HEK293 (cell line): ENCODE measurements around the gene MLLT1.

Source experiments
- HOXD13 ChIP-seq: sonication (generic); formaldehyde crosslinking; IDR thresholded peaks from 2 replicates; pipeline ENCODE4 v1.8.0; 2022; ENCODE audit warnings: missing genetic modification reagents, borderline replicate concordance
- MEIS1 ChIP-seq: sonication (generic); formaldehyde crosslinking; IDR thresholded peaks from 2 replicates; pipeline ENCODE4 v1.8.1; 2022; ENCODE audit warnings: missing genetic modification reagents, mild to moderate bottlenecking, borderline replicate concordance
- TRIM28 ChIP-seq: IDR thresholded peaks from 2 replicates; pipeline ENCODE4 v1.6.1; 2011; ENCODE audit warnings: low read length, control low read depth, borderline replicate concordance
- WT1 ChIP-seq: fragments of 450-650 bp; formaldehyde crosslinking; IDR thresholded peaks from 2 replicates; pipeline ENCODE4 v1.5.1; 2016; ENCODE audit warnings: missing biosample characterization, missing genetic modification characterization
- ZFP3 ChIP-seq: fragments of 450-650 bp; formaldehyde crosslinking; IDR thresholded peaks from 2 replicates; pipeline ENCODE4 v1.5.1; 2016; ENCODE audit warnings: low read depth, missing biosample characterization, missing genetic modification characterization
- ZNF121 ChIP-seq: fragments of 450-650 bp; formaldehyde crosslinking; IDR thresholded peaks from 2 replicates; pipeline ENCODE4 v1.5.1; 2016; ENCODE audit warnings: missing biosample characterization, missing genetic modification characterization
- ZNF174 ChIP-seq: fragments of 450-650 bp; formaldehyde crosslinking; IDR thresholded peaks from 2 replicates; pipeline ENCODE4 v1.5.0; 2017; ENCODE audit warnings: missing biosample characterization, mild to moderate bottlenecking, missing genetic modification characterization
- ZNF2 ChIP-seq: fragments of 450-650 bp; formaldehyde crosslinking; IDR thresholded peaks from 2 replicates; pipeline ENCODE4 v1.5.1; 2016; ENCODE audit warnings: missing biosample characterization, missing genetic modification characterization
- ZNF221 ChIP-seq: fragments of 450-650 bp; formaldehyde crosslinking; IDR thresholded peaks from 2 replicates; pipeline ENCODE4 v1.5.1; 2017; ENCODE audit warnings: missing biosample characterization, missing genetic modification characterization, borderline replicate concordance
- ZNF341 ChIP-seq: fragments of 450-650 bp; formaldehyde crosslinking; IDR thresholded peaks from 2 replicates; pipeline ENCODE4; 2016; ENCODE audit warnings: low read depth, missing biosample characterization, missing genetic modification characterization
- ZNF350 ChIP-seq: fragments of 450-650 bp; formaldehyde crosslinking; IDR thresholded peaks from 2 replicates; pipeline ENCODE4 v1.5.0; 2017; ENCODE audit warnings: missing biosample characterization, mild to moderate bottlenecking, missing genetic modification characterization
- ZNF404 ChIP-seq: fragments of 450-650 bp; formaldehyde crosslinking; IDR thresholded peaks from 2 replicates; pipeline ENCODE4 v1.5.1; 2017; ENCODE audit warnings: missing biosample characterization, missing genetic modification characterization
- ZNF433 ChIP-seq: fragments of 450-650 bp; formaldehyde crosslinking; IDR thresholded peaks from 2 replicates; pipeline ENCODE4 v1.5.1; 2016; ENCODE audit warnings: missing biosample characterization, missing genetic modification characterization, low read depth
- ZNF585B ChIP-seq: fragments of 450-650 bp; formaldehyde crosslinking; IDR thresholded peaks from 2 replicates; pipeline ENCODE4 v1.5.1; 2016; ENCODE audit warnings: missing biosample characterization, missing genetic modification characterization
- ZNF621 ChIP-seq: fragments of 450-650 bp; formaldehyde crosslinking; IDR thresholded peaks from 2 replicates; pipeline ENCODE4 v1.5.1; 2017; ENCODE audit warnings: missing biosample characterization, missing genetic modification characterization
- ZNF654 ChIP-seq: fragments of 450-650 bp; formaldehyde crosslinking; IDR thresholded peaks from 2 replicates; pipeline ENCODE4 v1.5.1; 2016; ENCODE audit warnings: low read depth, missing biosample characterization, missing genetic modification characterization
- ZNF747 ChIP-seq: fragments of 450-650 bp; formaldehyde crosslinking; IDR thresholded peaks from 2 replicates; pipeline ENCODE4 v1.5.1; 2016; ENCODE audit warnings: missing biosample characterization, missing genetic modification characterization
- ZNF768 ChIP-seq: fragments of 450-650 bp; formaldehyde crosslinking; IDR thresholded peaks from 2 replicates; pipeline ENCODE4 v1.5.1; 2018; ENCODE audit warnings: missing biosample characterization, mild to moderate bottlenecking, missing genetic modification characterization
- ZNF785 ChIP-seq: fragments of 450-650 bp; formaldehyde crosslinking; IDR thresholded peaks from 2 replicates; pipeline ENCODE4 v1.5.1; 2016; ENCODE audit warnings: missing biosample characterization, missing genetic modification characterization
- ZNF792 ChIP-seq: fragments of 450-650 bp; formaldehyde crosslinking; IDR thresholded peaks from 2 replicates; pipeline ENCODE4 v1.5.1; 2016; ENCODE audit warnings: missing biosample characterization, missing genetic modification characterization
- ZSCAN30 ChIP-seq: fragments of 450-650 bp; IDR thresholded peaks from 2 replicates; pipeline ENCODE4 v1.5.1; 2018; ENCODE audit warnings: missing biosample characterization, mild to moderate bottlenecking, missing genetic modification characterization, moderate library complexity
- TF ChIP-seq, protein P1 (sequence below): fragments of 450-650 bp; formaldehyde crosslinking; conservative IDR thresholded peaks from 2 replicates; pipeline ENCODE4 v1.5.1; 2016; ENCODE audit warnings: low read depth, missing biosample characterization, missing genetic modification characterization
- TF ChIP-seq, protein P2 (sequence below): fragments of 450-650 bp; formaldehyde crosslinking; IDR thresholded peaks from 2 replicates; pipeline ENCODE4 v1.5.1; 2017; ENCODE audit warnings: missing biosample characterization, missing genetic modification characterization
- TF ChIP-seq, protein P3 (sequence below): fragments of 450-650 bp; formaldehyde crosslinking; IDR thresholded peaks from 2 replicates; pipeline ENCODE4 v1.5.1; 2016; ENCODE audit warnings: missing biosample characterization, missing genetic modification characterization
- TF ChIP-seq, protein P4 (sequence below): fragments of 450-650 bp; formaldehyde crosslinking; IDR thresholded peaks from 2 replicates; pipeline ENCODE4 v1.5.1; 2016; ENCODE audit warnings: missing biosample characterization, missing genetic modification characterization
- TF ChIP-seq, protein P5 (sequence below): fragments of 450-650 bp; IDR thresholded peaks from 2 replicates; pipeline ENCODE4 v1.5.1; 2018; ENCODE audit warnings: missing biosample characterization, mild to moderate bottlenecking, missing genetic modification characterization

The MLLT1 gene

DNA sequence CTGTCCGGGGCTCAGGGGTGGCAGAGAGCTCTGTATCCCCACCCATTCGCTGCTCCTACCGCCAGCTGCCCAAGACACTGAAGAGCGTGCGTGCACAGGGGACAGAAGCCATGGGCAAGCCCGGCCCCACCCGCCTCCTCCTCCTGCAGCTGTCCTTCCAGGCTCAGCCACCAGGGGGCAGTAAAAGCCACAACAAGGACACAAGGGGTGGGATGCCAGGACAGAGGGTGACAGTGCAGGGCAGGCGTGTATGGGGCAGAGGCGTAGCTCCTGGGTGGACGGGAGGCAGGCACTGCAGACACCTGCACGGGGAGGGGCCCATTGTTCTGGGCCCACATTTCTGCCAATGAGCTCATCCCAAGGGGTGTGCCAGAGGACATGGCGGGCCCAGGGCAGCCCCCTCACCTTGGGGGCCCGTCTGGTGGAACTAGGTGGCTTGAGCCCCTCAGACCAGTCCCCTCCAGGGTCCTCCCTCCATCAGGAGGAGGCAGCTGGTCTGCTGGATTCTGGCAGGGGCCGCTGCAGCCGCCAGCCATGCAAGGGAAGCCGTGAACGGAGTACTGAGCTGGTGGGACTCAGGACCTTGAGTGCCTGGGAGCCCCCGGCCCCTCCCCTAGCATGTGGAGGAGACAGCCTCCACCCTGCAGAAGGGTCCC is 61.2 kb downstream of the MLLT1 start (continued):
- TF ChIP-seq, protein P1, sequence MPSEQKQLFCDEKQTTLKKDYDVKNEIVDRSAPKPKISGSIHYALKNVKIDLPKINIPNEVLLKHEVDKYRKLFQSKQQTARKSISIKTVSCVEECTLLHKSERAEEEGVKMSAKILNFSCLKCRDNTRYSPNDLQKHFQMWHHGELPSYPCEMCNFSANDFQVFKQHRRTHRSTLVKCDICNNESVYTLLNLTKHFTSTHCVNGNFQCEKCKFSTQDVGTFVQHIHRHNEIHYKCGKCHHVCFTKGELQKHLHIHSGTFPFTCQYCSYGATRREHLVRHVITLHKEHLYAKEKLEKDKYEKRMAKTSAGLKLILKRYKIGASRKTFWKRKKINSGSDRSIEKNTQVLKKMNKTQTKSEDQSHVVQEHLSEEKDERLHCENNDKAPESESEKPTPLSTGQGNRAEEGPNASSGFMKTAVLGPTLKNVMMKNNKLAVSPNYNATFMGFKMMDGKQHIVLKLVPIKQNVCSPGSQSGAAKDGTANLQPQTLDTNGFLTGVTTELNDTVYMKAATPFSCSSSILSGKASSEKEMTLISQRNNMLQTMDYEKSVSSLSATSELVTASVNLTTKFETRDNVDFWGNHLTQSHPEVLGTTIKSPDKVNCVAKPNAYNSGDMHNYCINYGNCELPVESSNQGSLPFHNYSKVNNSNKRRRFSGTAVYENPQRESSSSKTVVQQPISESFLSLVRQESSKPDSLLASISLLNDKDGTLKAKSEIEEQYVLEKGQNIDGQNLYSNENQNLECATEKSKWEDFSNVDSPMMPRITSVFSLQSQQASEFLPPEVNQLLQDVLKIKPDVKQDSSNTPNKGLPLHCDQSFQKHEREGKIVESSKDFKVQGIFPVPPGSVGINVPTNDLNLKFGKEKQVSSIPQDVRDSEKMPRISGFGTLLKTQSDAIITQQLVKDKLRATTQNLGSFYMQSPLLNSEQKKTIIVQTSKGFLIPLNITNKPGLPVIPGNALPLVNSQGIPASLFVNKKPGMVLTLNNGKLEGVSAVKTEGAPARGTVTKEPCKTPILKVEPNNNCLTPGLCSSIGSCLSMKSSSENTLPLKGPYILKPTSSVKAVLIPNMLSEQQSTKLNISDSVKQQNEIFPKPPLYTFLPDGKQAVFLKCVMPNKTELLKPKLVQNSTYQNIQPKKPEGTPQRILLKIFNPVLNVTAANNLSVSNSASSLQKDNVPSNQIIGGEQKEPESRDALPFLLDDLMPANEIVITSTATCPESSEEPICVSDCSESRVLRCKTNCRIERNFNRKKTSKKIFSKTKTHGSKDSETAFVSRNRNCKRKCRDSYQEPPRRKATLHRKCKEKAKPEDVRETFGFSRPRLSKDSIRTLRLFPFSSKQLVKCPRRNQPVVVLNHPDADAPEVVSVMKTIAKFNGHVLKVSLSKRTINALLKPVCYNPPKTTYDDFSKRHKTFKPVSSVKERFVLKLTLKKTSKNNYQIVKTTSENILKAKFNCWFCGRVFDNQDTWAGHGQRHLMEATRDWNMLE (tag by site-specific recombination), result no peak
- TF ChIP-seq ZNF341 (no peak), ZNF585B (tag by site-specific recombination) (no peak), ZNF621 (no peak), ZNF768 (tag by site-specific recombination) (no peak), ZNF121 (tag by site-specific recombination) (no peak), WT1 (tag by site-specific recombination) (no peak), HOXD13 (no peak), ZSCAN30 (tag by site-specific recombination) (no peak), ZNF747 (tag by site-specific recombination) (no peak), ZNF433 (tag by site-specific recombination) (no peak), ZNF404 (tag by site-specific recombination) (no peak), ZNF654 (tag by site-specific recombination) (peak; percentile 53), TRIM28 (no peak), ZFP3 (tag by site-specific recombination) (no peak), ZNF350 (tag by site-specific recombination) (no peak), ZNF174 (tag by site-specific recombination) (no peak), ZNF221 (tag by site-specific recombination) (no peak), ZNF2 (tag by site-specific recombination) (peak; percentile 63; the same call in 1 of the 2 replicates), ZNF792 (no peak), ZNF785 (no peak), MEIS1 (CRISPR knock-in tag) (no peak)
- TF ChIP-seq, protein P2, sequence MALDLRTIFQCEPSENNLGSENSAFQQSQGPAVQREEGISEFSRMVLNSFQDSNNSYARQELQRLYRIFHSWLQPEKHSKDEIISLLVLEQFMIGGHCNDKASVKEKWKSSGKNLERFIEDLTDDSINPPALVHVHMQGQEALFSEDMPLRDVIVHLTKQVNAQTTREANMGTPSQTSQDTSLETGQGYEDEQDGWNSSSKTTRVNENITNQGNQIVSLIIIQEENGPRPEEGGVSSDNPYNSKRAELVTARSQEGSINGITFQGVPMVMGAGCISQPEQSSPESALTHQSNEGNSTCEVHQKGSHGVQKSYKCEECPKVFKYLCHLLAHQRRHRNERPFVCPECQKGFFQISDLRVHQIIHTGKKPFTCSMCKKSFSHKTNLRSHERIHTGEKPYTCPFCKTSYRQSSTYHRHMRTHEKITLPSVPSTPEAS (tag by site-specific recombination), result no peak
- TF ChIP-seq, protein P3, sequence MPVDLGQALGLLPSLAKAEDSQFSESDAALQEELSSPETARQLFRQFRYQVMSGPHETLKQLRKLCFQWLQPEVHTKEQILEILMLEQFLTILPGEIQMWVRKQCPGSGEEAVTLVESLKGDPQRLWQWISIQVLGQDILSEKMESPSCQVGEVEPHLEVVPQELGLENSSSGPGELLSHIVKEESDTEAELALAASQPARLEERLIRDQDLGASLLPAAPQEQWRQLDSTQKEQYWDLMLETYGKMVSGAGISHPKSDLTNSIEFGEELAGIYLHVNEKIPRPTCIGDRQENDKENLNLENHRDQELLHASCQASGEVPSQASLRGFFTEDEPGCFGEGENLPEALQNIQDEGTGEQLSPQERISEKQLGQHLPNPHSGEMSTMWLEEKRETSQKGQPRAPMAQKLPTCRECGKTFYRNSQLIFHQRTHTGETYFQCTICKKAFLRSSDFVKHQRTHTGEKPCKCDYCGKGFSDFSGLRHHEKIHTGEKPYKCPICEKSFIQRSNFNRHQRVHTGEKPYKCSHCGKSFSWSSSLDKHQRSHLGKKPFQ, result no peak
- TF ChIP-seq, protein P4, sequence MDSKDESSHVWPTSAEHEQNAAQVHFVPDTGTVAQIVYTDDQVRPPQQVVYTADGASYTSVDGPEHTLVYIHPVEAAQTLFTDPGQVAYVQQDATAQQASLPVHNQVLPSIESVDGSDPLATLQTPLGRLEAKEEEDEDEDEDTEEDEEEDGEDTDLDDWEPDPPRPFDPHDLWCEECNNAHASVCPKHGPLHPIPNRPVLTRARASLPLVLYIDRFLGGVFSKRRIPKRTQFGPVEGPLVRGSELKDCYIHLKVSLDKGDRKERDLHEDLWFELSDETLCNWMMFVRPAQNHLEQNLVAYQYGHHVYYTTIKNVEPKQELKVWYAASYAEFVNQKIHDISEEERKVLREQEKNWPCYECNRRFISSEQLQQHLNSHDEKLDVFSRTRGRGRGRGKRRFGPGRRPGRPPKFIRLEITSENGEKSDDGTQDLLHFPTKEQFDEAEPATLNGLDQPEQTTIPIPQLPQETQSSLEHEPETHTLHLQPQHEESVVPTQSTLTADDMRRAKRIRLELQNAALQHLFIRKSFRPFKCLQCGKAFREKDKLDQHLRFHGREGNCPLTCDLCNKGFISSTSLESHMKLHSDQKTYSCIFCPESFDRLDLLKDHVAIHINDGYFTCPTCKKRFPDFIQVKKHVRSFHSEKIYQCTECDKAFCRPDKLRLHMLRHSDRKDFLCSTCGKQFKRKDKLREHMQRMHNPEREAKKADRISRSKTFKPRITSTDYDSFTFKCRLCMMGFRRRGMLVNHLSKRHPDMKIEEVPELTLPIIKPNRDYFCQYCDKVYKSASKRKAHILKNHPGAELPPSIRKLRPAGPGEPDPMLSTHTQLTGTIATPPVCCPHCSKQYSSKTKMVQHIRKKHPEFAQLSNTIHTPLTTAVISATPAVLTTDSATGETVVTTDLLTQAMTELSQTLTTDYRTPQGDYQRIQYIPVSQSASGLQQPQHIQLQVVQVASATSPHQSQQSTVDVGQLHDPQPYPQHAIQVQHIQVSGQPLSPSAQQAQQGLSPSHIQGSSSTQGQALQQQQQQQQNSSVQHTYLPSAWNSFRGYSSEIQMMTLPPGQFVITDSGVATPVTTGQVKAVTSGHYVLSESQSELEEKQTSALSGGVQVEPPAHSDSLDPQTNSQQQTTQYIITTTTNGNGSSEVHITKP (tag by site-specific recombination), result peak; percentile 26; the same call in 1 of the 2 replicates
- TF ChIP-seq, protein P5, sequence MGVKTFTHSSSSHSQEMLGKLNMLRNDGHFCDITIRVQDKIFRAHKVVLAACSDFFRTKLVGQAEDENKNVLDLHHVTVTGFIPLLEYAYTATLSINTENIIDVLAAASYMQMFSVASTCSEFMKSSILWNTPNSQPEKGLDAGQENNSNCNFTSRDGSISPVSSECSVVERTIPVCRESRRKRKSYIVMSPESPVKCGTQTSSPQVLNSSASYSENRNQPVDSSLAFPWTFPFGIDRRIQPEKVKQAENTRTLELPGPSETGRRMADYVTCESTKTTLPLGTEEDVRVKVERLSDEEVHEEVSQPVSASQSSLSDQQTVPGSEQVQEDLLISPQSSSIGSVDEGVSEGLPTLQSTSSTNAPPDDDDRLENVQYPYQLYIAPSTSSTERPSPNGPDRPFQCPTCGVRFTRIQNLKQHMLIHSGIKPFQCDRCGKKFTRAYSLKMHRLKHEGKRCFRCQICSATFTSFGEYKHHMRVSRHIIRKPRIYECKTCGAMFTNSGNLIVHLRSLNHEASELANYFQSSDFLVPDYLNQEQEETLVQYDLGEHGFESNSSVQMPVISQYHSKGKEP (tag by site-specific recombination), result no peak
